ENCODE results near the gene ZNF564. TPM values are rescaled to one million over a fixed set of nuclear protein-coding genes. Genes with fewer than 3 reads are reported as not detected.

The ZNF564 gene
- total and polyA plus RNA-seq, 10 of the 15 experiments (the other 5 are each of a cell fraction or from before 2014, with no cell fraction given), result 1.5 to 8.9 (median 5.4) TPM

GRCh38 chr19:12495002-12495802 is 56.1 kb downstream of the ZNF564 start (continued):
- TF ChIP-seq PML (IDR thresholded peaks at IDR 0.05; ENCODE audit: low read length) (no peak), STAT3 (IDR thresholded peaks at IDR 0.05; ENCODE audit: low read depth, low read length) (no peak), SUZ12 (IDR thresholded peaks at IDR 0.05; ENCODE audit: unreplicated experiment) (no peak), RB1 (IDR thresholded peaks at IDR 0.05; ENCODE audit: borderline replicate concordance) (peak; percentile 18; the same call in 1 of the 2 replicates), ASH2L (IDR thresholded peaks at IDR 0.05; ENCODE audit: borderline replicate concordance, low read depth) (no peak), GATAD2B (conservative IDR thresholded peaks at IDR 0.05; ENCODE audit: low read depth) (peak; percentile 70), IKZF2 (IDR thresholded peaks at IDR 0.05) (peak in 1 of 2 experiments; percentile 28; a peak in 1 of 4 replicates), MAX (IDR thresholded peaks at IDR 0.05; ENCODE audit: low read depth, low read length) (peak; percentile 55), MXI1 (IDR thresholded peaks at IDR 0.05; ENCODE audit: low read depth, low read length) (peak; percentile 1; the same call in 1 of the 2 replicates), NKRF (conservative IDR thresholded peaks at IDR 0.05) (0 out of 2 replicates have a peak, but pooled peaks have one; percentile 25), CREB1 (IDR thresholded peaks at IDR 0.05; ENCODE audit: low read depth) (peak; percentile 50; the same call in 1 of the 2 replicates), E2F4 (IDR thresholded peaks at IDR 0.05; ENCODE audit: low read depth, low read length) (peak; percentile 69; the same call in 1 of the 2 replicates), MEF2B (IDR thresholded peaks at IDR 0.05; ENCODE audit: partially characterized antibody, poor library complexity, severe bottlenecking) (peak; percentile 17), RAD21 (IDR thresholded peaks at IDR 0.05; ENCODE audit: insufficient read depth, low read depth, low read length) (peak; percentile 28; the same call in 1 of the 2 replicates), CHD2 (IDR thresholded peaks at IDR 0.05; ENCODE audit: borderline replicate concordance, low read depth, low read length) (peak; percentile 63; the same call in 1 of the 2 replicates), YY1 (IDR thresholded peaks at IDR 0.05; ENCODE audit: low read depth, low read length) (no peak), POLR2AphosphoS5 (IDR thresholded peaks at IDR 0.05; ENCODE audit: low read length) (peak; percentile 86), NR2C2 (IDR thresholded peaks at IDR 0.05; ENCODE audit: borderline replicate concordance, control insufficient read depth, insufficient read length, low read depth) (no peak), POLR2A (IDR thresholded peaks at IDR 0.05; ENCODE audit: low read depth, low read length) (peak; percentile 95), CBX5 (IDR thresholded peaks at IDR 0.05; ENCODE audit: low read depth) (peak; percentile 77; the same call in 1 of the 2 replicates), PKNOX1 (IDR thresholded peaks at IDR 0.05) (0 out of 2 replicates have a peak, but pooled peaks have one; percentile 62), USF2 (IDR thresholded peaks at IDR 0.05; ENCODE audit: borderline replicate concordance, low read depth, low read length) (no peak)

Data from GM12878 (cell line).